Liver (tissue), 9 donors: Measurements from ENCODE around the gene GCNA. TPM values are rescaled to one million over a fixed set of nuclear protein-coding genes. Genes with fewer than 3 reads are reported as not detected.

Experiments
- DNase-seq: peaks from one replicate; pipeline ENCODE4 v3.0.0-alpha.2; 2017; ENCODE audit warnings: low spot score
- H3K27ac ChIP-seq, 2 donors: one replicate each; pipeline ENCODE4 v1.7.0; 2013; ENCODE audit warnings: inconsistent platforms in 2 of 2, low read length in 2 of 2, control low read depth in 1 of 2, low read depth in 1 of 2, mild to moderate bottlenecking in 1 of 2
- H3K27me3 ChIP-seq, 4 donors: one replicate each; pipeline versions ENCODE4 v1.6.1 to v1.7.0; 2013; ENCODE audit warnings: low read length in 3 of 4, inconsistent platforms in 1 of 4, mild to moderate bottlenecking in 1 of 4, moderate library complexity in 1 of 4; ENCODE audit not compliant: control insufficient read depth in 4 of 4, insufficient read depth in 4 of 4
- H3K36me3 ChIP-seq, 4 donors: one replicate each; pipeline versions ENCODE4 v1.6.1 to v1.7.0; 2013; ENCODE audit warnings: low read length in 3 of 4, mild to moderate bottlenecking in 3 of 4, low read depth in 1 of 4, moderate library complexity in 1 of 4; ENCODE audit not compliant: control insufficient read depth in 4 of 4, insufficient read depth in 3 of 4
- H3K4me1 ChIP-seq, 4 donors: one replicate each; pipeline versions ENCODE4 v1.6.1 to v1.7.0; 2013; ENCODE audit warnings: low read length in 3 of 4, mild to moderate bottlenecking in 3 of 4, moderate library complexity in 1 of 4; ENCODE audit not compliant: control insufficient read depth in 4 of 4, insufficient read depth in 4 of 4
- H3K4me3 ChIP-seq, 3 donors: one replicate each; pipeline versions ENCODE4 v1.6.1 to v1.7.0; 2013; ENCODE audit warnings: low read length in 3 of 3, control low read depth in 1 of 3, low read depth in 1 of 3, mild to moderate bottlenecking in 1 of 3
- H3K9ac ChIP-seq, 2 donors: one replicate each; pipeline ENCODE4 v1.7.0; 2013; ENCODE audit warnings: low read length in 2 of 2, mild to moderate bottlenecking in 2 of 2, moderate library complexity in 2 of 2, control low read depth in 1 of 2, low read depth in 1 of 2
- H3K9me3 ChIP-seq, 4 donors: one replicate each; pipeline versions ENCODE4 v1.6.1 to v1.7.0; 2013; ENCODE audit warnings: low read length in 3 of 4; ENCODE audit not compliant: control insufficient read depth in 4 of 4
- ATF3 ChIP-seq: IDR thresholded peaks from 2 replicates; pipeline ENCODE4 v1.6.1; 2016; ENCODE audit warnings: antibody characterized with exemption
- CTCF ChIP-seq: fragments of 150-350 bp; IDR thresholded peaks from 2 replicates; pipeline ENCODE4 v1.5.1; 2017; ENCODE audit warnings: improper control_type of control experiment, low read depth, low read length; ENCODE audit not compliant: missing input control
- EGR1 ChIP-seq, 2 donors: IDR thresholded peaks; 2 replicates each; pipeline ENCODE4 v1.6.1; 2016 to 2018; ENCODE audit warnings: antibody characterized with exemption in 2 of 2, low read depth in 2 of 2
- FOXA1 ChIP-seq: IDR thresholded peaks from 2 replicates; pipeline ENCODE4 v1.6.1; 2016; ENCODE audit warnings: antibody characterized with exemption
- FOXA2 ChIP-seq: IDR thresholded peaks from 2 replicates; pipeline ENCODE4 v1.6.1; 2016; ENCODE audit warnings: antibody characterized with exemption
- GABPA ChIP-seq, 2 donors: IDR thresholded peaks in 1 of 2; conservative IDR thresholded peaks in 1 of 2; 2 replicates each; pipeline ENCODE4 v1.6.1; 2016; ENCODE audit warnings: antibody characterized with exemption in 2 of 2, mild to moderate bottlenecking in 1 of 2, moderate library complexity in 1 of 2
- HNF4A ChIP-seq, 2 donors: conservative IDR thresholded peaks; 2 replicates each; pipeline ENCODE4 v1.6.1; 2016; ENCODE audit warnings: antibody characterized with exemption in 2 of 2, mild to moderate bottlenecking in 2 of 2
- HNF4G ChIP-seq: IDR thresholded peaks from 2 replicates; pipeline ENCODE4 v1.6.1; 2016; ENCODE audit warnings: antibody characterized with exemption
- JUND ChIP-seq, 2 donors: IDR thresholded peaks; 2 replicates each; pipeline ENCODE4 v1.6.1; 2016; ENCODE audit warnings: antibody characterized with exemption in 2 of 2
- NR2F2 ChIP-seq: IDR thresholded peaks from 2 replicates; pipeline ENCODE4 v1.6.1; 2016; ENCODE audit warnings: antibody characterized with exemption
- RAD21 ChIP-seq, 2 donors: IDR thresholded peaks; 2 replicates each; pipeline ENCODE4 v1.6.1; 2016; ENCODE audit warnings: antibody characterized with exemption in 2 of 2, mild to moderate bottlenecking in 2 of 2
- SP1 ChIP-seq: IDR thresholded peaks from 2 replicates; pipeline ENCODE4 v1.6.1; 2018; ENCODE audit warnings: antibody characterized with exemption, mild to moderate bottlenecking
- TAF1 ChIP-seq: conservative IDR thresholded peaks from 2 replicates; pipeline ENCODE4 v1.6.1; 2016; ENCODE audit warnings: antibody characterized with exemption, mild to moderate bottlenecking
- YY1 ChIP-seq: IDR thresholded peaks from 2 replicates; pipeline ENCODE4 v1.6.1; 2016; ENCODE audit warnings: antibody characterized with exemption, mild to moderate bottlenecking
- WGBS: extraction: QIAGEN DNeasy Blood & Tissue Kit; methylation state at CpG from one replicate; pipeline ENCODE4 v1.1.7; 2013; 5-methylcytosine and 5-hydroxymethylcytosine counted together
- polyA plus RNA-seq, 2 donors: library from polyadenylated mRNA; stranded (reverse) in 1 of 2; unstranded in 1 of 2; fragments of 200-250 nt in 1 of 2; fragments of >200 nt in 1 of 2; fragmentation: Nextera tagmentation in 1 of 2; extraction: Ambion mirVana in 1 of 2; gene quantifications; one replicate each; pipeline versions ENCODE4 v1.2.1 to v1.2.3, GENCODE V29; 2013 to 2015
- total RNA-seq, 2 donors: library from RNA; depleted of rRNA; stranded (reverse); fragments of >200 nt; gene quantifications; one replicate each; pipeline ENCODE4 v1.2.3, GENCODE V29; 2014
- TF ChIP-seq, protein P1 (sequence below): IDR thresholded peaks from 2 replicates; pipeline ENCODE4 v1.6.1; 2016; ENCODE audit warnings: antibody characterized with exemption
- TF ChIP-seq, protein P2 (sequence below): IDR thresholded peaks from 2 replicates; pipeline ENCODE4 v1.6.1; 2016; ENCODE audit warnings: antibody characterized with exemption, mild to moderate bottlenecking
- TF ChIP-seq, protein P3 (sequence below): IDR thresholded peaks from 2 replicates; pipeline ENCODE4 v1.6.1; 2016; ENCODE audit warnings: antibody characterized with exemption
- donor health status: healthy.
- donor health status: healthy.
- donor health status: healthy.
- donor health status: healthy.
- donor health status: healthy.

The GCNA gene
- total and polyA plus RNA-seq, 4 donors: 0.18 to 3.7 (median 0.73) TPM

- TF ChIP-seq GABPA (IDR thresholded peaks at IDR 0.05 in 1 of 2, conservative IDR thresholded peaks at IDR 0.05 in 1 of 2) (no peak), NR2F2 (no peak)
Measured at GRCh38 chrX:71545364-71545763, 32.9 kb upstream of the GCNA start (continued).

DNA sequence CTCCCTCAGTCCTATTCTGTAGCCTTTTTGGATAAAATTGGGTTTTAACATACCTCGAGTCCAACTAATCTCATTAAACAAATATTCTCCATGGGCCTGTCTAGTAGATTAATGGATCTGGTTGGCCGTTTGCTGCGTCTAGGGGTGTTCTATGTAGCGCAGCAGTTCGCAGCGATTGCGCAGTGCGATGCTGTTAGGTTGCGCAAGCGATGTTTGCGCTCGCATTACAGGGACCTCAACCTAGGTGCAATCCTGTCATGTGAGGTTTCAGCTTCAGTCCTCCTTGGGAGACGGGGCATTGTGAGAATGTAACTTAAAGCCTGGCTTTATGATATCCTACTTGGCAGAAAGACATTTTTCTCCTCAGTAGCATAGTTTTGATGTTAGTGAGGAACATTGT, 31.4 kb upstream of the GCNA start:
- Histone ChIP-seq H3K9me3 (no peaks in the 10 kb centered on the region), H3K27me3 (no peaks in the 10 kb centered on the region), H3K4me1 (peaks cover 0 to 2% (median 0%) of the 10 kb centered on the region in 4 donors), H3K36me3 (peaks cover 2 to 26% (median 20%) of the 10 kb centered on the region in 4 donors), H3K4me3 (no peak overlapping the region), H3K9ac (no peak overlapping the region), H3K27ac (no peak overlapping the region)
- no peak for DNase-seq
- 92% methylated on average over 13 of the region's 13 CpGs for WGBS
- TF ChIP-seq, protein P1, sequence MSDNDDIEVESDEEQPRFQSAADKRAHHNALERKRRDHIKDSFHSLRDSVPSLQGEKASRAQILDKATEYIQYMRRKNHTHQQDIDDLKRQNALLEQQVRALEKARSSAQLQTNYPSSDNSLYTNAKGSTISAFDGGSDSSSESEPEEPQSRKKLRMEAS: no peak
- no peak for TF ChIP-seq RAD21 (IDR thresholded peaks at IDR 0.05)
- no peak for TF ChIP-seq GABPA (IDR thresholded peaks at IDR 0.05 in 1 of 2, conservative IDR thresholded peaks at IDR 0.05 in 1 of 2)
- TF ChIP-seq, protein P2, sequence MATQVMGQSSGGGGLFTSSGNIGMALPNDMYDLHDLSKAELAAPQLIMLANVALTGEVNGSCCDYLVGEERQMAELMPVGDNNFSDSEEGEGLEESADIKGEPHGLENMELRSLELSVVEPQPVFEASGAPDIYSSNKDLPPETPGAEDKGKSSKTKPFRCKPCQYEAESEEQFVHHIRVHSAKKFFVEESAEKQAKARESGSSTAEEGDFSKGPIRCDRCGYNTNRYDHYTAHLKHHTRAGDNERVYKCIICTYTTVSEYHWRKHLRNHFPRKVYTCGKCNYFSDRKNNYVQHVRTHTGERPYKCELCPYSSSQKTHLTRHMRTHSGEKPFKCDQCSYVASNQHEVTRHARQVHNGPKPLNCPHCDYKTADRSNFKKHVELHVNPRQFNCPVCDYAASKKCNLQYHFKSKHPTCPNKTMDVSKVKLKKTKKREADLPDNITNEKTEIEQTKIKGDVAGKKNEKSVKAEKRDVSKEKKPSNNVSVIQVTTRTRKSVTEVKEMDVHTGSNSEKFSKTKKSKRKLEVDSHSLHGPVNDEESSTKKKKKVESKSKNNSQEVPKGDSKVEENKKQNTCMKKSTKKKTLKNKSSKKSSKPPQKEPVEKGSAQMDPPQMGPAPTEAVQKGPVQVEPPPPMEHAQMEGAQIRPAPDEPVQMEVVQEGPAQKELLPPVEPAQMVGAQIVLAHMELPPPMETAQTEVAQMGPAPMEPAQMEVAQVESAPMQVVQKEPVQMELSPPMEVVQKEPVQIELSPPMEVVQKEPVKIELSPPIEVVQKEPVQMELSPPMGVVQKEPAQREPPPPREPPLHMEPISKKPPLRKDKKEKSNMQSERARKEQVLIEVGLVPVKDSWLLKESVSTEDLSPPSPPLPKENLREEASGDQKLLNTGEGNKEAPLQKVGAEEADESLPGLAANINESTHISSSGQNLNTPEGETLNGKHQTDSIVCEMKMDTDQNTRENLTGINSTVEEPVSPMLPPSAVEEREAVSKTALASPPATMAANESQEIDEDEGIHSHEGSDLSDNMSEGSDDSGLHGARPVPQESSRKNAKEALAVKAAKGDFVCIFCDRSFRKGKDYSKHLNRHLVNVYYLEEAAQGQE: no peak
- TF ChIP-seq, protein P3, sequence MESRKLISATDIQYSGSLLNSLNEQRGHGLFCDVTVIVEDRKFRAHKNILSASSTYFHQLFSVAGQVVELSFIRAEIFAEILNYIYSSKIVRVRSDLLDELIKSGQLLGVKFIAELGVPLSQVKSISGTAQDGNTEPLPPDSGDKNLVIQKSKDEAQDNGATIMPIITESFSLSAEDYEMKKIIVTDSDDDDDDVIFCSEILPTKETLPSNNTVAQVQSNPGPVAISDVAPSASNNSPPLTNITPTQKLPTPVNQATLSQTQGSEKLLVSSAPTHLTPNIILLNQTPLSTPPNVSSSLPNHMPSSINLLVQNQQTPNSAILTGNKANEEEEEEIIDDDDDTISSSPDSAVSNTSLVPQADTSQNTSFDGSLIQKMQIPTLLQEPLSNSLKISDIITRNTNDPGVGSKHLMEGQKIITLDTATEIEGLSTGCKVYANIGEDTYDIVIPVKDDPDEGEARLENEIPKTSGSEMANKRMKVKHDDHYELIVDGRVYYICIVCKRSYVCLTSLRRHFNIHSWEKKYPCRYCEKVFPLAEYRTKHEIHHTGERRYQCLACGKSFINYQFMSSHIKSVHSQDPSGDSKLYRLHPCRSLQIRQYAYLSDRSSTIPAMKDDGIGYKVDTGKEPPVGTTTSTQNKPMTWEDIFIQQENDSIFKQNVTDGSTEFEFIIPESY: no peak
- no peak for TF ChIP-seq FOXA1
- no peak for TF ChIP-seq SP1
- no peak for TF ChIP-seq JUND (IDR thresholded peaks at IDR 0.05)
- TF ChIP-seq EGR1 (IDR thresholded peaks at IDR 0.05; ENCODE audit: low read depth in 2 of 2): no peak
- TF ChIP-seq HNF4A (conservative IDR thresholded peaks at IDR 0.05): no peak
- no peak for TF ChIP-seq HNF4G
- no peak for TF ChIP-seq ATF3

DNA sequence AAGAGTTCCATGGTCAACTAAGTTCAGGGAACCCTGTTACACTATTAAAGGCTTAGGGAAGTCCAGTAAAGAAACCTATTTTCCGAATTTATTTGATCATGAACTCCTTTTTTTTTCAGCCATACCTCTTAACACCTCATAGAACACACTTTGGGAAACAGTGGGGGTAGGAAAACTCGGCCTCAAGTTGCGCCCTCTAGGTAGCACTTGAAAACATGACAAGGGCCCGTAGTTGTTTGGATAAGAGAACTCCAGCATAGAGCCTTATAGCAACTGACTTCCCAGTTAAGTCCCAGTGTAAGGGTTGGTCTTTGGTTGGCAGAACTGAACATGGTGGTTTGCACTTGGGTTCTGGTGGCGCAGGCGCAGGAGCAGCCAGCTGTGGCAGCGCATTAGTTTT, 30.9 kb upstream of the GCNA start:
- TF ChIP-seq FOXA2 (no peak), SP1 (no peak), ATF3 (no peak), HNF4A (conservative IDR thresholded peaks at IDR 0.05) (no peak), EGR1 (IDR thresholded peaks at IDR 0.05; ENCODE audit: low read depth in 2 of 2) (no peak), CTCF (no peak), FOXA1 (no peak), YY1 (no peak), NR2F2 (no peak), RAD21 (IDR thresholded peaks at IDR 0.05) (no peak), TAF1 (no peak), GABPA (IDR thresholded peaks at IDR 0.05 in 1 of 2, conservative IDR thresholded peaks at IDR 0.05 in 1 of 2) (no peak), HNF4G (no peak)
- TF ChIP-seq, protein P3: no peak
- H3K27ac ChIP-seq: no peak overlapping the region
- no peaks in the 10 kb centered on the region for H3K9me3 ChIP-seq
- no peak for DNase-seq
- 96% methylated on average over 7 of the region's 7 CpGs for WGBS
- H3K27me3 ChIP-seq: no peaks in the 10 kb centered on the region
- H3K4me3 ChIP-seq: no peak overlapping the region
- H3K9ac ChIP-seq: no peak overlapping the region
- H3K4me1 ChIP-seq: peaks cover 0 to 2% (median 0%) of the 10 kb centered on the region in 4 donors
- peaks cover 2 to 26% (median 20%) of the 10 kb centered on the region in 4 donors for H3K36me3 ChIP-seq
